Fibroblast of villous mesenchyme (primary cell): ENCODE measurements around the gene DUS3L. TPM values are rescaled to one million over a fixed set of nuclear protein-coding genes. Genes with fewer than 3 reads are reported as not detected.
A peak's percentile ranks its signal among the peaks of the same experiment; 100 is the strongest.

Experiments
- DNase-seq: peaks from one replicate; pipeline ENCODE4 v3.0.0-alpha.2; 2010; ENCODE audit warnings: low read depth
- H3K4me3 ChIP-seq: 2 replicates; pipeline ENCODE4 v1.5.1; 2011; ENCODE audit warnings: low read depth, mild to moderate bottlenecking, low read length
- CTCF ChIP-seq: IDR thresholded peaks from 2 replicates; pipeline ENCODE4 v1.5.1; 2012; ENCODE audit warnings: low read depth, mild to moderate bottlenecking, low read length; ENCODE audit not compliant: insufficient read depth
- total RNA-seq: library from RNA; depleted of rRNA; stranded (reverse); fragments of >200 nt; gene quantifications from 2 replicates; pipeline ENCODE4 v1.2.3, GENCODE V29; 2012

DUS3L gene
- total RNA-seq, 1 donor = 19.9 TPM

GRCh38 chr19:5803752-5804515 is 13.0 kb upstream of the DUS3L start:
- peak overlapping the region; percentile 41 for H3K4me3 ChIP-seq
- peak; percentile 99 for TF ChIP-seq CTCF
- DNase-seq = peak; percentile 87

GRCh38 chr19:5803441-5803751 is 12.4 kb upstream of the DUS3L start:
- DNase-seq = no peak
- H3K4me3 ChIP-seq = peak overlapping the region; percentile 41
- no peak for TF ChIP-seq CTCF

- TF ChIP-seq CTCF = no peak
- DNase-seq = peak; percentile 58
Measured at GRCh38 chr19:5801796-5802619, 11.0 kb upstream of the DUS3L start.

GRCh38 chr19:5800361-5801270 is 9.7 kb upstream of the DUS3L start:
- TF ChIP-seq CTCF = no peak
- no peak for DNase-seq
- H3K4me3 ChIP-seq = no peak overlapping the region

More at GRCh38 chr19:5801796-5802619, 11.0 kb upstream of the DUS3L start:
- H3K4me3 ChIP-seq = no peak overlapping the region

- H3K4me3 ChIP-seq = no peak overlapping the region
- DNase-seq = no peak
- no peak for TF ChIP-seq CTCF
Measured at GRCh38 chr19:5799247-5800241, 8.6 kb upstream of the DUS3L start.
